ENCODE data around the gene PCDHGA5.
A peak's percentile ranks its signal among the peaks of the same experiment; 100 is the strongest.
"Not testable (repeated sequence)": the region's sequence is repeated elsewhere in the genome, so short reads cannot be mapped to it uniquely, and the experiment has no call there.

The PCDHGA5 gene

DNA sequence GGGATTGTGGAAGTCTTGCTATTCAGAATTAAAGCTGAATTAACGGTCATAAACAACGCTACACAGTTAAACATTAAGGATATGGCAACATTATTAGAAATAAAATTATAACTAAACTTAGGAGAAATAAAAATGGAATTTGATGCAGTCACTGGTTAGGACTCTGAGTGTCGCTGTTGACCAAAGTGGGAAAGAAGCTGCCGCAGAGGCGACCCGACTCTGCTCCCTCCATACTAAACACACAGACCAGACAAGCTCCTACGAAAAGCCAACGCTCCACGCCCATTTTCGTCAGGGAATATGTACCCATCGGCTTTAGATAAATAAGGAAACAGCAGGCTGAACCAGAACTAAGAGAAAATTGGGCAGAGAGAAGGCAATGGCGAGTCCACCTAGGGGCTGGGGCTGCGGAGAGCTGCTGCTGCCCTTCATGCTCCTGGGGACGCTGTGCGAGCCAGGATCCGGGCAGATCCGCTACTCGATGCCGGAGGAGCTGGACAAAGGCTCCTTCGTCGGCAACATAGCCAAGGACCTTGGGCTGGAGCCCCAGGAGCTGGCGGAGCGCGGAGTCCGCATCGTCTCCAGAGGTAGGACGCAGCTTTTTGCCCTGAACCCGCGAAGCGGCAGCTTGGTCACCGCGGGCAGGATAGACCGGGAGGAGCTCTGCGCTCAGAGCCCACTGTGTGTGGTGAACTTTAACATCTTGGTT is at the start of gene PCDHGA5:
Gene PCDHGA5, plus strand, starts transcription at position 211 of the 709 bp plus-strand sequence. Its CDS starts 169 bp downstream, at position 380.
- no peak within 1 kb of the TSS for H3K4me3 ChIP-seq (ENCODE audit: low read depth, low read length)

GRCh38 chr5:141316963-141317362 is 47.0 kb upstream of the PCDHGA5 start:
- not testable (repeated sequence) for H3K4me3 ChIP-seq (ENCODE audit: low read depth, low read length)

DNA sequence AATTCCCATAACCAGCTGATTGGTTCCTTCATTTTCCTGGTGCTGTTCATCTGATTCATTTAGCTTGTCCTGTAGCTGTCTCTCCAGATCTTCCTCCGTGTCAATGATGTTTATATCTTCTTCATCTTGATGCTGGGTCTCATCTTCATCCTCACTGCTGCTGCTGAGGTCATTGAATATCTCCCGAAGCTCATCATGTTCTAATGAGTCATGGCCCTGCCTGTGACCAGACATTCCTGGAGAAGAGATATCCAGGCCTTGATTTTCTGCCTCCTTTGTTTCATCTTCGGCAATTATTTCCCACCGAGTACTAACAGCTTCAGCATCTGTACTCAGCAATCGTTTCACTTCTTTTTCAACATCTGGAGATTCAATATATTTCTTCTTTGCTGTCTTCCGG is 44.8 kb upstream of the PCDHGA5 start:
- no peak overlapping the region for H3K4me3 ChIP-seq (ENCODE audit: low read depth, low read length)

- peak overlapping the region; percentile 95 for H3K4me3 ChIP-seq (ENCODE audit: low read depth, low read length)
Measured at GRCh38 chr5:141319699-141320098, 44.3 kb upstream of the PCDHGA5 start.

- H3K4me3 ChIP-seq (ENCODE audit: low read depth, low read length) = peak within 1 kb of the TSS; percentile 95
Measured at GRCh38 chr5:141320225-141321169, 43.5 kb upstream of the PCDHGA5 start, which contains the start of gene TAF7. Gene TAF7, minus strand, starts transcription at chr5:141320784. Its CDS starts 740 bp downstream, at chr5:141320044.

- H3K4me3 ChIP-seq (ENCODE audit: low read depth, low read length) = no peak overlapping the region
Measured at GRCh38 chr5:141322261-141322660, 41.7 kb upstream of the PCDHGA5 start.

GRCh38 chr5:141326088-141326854 is 37.7 kb upstream of the PCDHGA5 start:
- peak overlapping the region; percentile 54 for H3K4me3 ChIP-seq (ENCODE audit: low read depth, low read length)

DNA sequence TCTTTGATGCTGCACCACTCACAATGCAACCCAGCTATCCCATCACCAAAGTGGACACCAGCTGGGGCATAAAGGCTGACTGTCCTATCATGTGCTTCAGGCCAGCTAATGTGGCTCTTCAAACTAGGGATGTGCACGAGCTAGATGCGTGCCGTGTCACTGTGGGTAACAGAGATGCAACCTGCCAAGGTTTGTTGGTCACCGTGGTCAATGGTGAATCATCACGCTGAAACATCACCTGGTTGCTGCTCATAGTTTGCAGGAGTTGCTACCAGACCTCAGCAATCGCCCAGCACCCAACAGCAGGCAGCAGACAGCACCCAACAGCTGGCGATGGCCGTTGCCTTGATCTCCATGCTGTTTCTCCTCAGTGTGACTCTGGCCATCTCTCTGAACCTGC is 35.7 kb upstream of the PCDHGA5 start:
- no peak overlapping the region for H3K4me3 ChIP-seq (ENCODE audit: low read depth, low read length)

DNA sequence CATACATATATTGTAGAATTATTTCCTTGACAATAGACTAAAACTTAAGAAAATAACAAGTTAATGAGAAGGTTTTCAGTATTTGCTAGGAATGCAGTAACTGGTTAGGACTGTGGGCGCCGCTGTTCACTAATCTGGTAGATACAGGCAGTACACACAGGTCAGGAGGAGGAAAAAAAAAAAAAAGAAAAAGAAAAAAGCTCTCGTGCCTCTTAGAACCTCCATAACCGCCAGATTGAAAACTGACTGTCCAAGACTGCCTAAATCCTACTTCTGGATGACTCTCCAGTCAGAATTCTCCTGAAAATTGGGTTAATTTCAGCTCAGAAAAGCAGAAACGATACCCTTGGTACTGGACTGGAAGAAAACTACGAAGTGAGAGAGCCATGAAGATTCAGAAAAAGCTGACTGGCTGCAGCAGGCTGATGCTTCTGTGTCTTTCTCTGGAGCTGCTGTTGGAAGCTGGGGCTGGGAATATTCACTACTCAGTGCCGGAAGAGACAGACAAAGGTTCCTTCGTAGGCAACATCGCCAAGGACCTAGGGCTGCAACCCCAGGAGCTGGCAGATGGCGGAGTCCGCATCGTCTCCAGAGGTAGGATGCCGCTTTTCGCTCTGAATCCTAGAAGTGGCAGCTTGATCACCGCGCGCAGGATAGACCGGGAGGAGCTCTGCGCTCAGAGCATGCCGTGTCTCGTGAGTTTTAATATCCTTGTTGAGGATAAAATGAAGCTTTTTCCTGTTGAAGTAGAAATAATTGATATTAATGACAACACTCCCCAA is 33.5 kb upstream of the PCDHGA5 start, which contains the start of gene PCDHGA1:
Gene PCDHGA1, plus strand, starts transcription at position 216 of the 782 bp plus-strand sequence.
- no peak within 1 kb of the TSS for H3K4me3 ChIP-seq (ENCODE audit: low read depth, low read length)

DNA sequence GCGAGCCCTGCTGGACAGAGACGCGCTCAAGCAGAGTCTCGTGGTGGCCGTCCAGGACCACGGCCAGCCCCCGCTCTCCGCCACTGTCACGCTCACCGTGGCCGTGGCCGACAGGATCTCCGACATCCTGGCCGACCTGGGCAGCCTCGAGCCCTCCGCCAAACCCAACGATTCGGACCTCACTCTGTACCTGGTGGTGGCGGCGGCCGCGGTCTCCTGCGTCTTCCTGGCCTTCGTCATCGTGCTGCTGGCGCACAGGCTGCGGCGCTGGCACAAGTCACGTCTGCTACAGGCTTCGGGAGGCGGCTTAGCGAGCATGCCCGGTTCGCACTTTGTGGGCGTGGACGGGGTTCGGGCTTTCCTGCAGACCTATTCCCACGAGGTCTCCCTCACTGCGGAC is 31.4 kb upstream of the PCDHGA5 start:
- not testable (repeated sequence) for H3K4me3 ChIP-seq (ENCODE audit: low read depth, low read length)

GRCh38 chr5:141338538-141339306 is 25.2 kb upstream of the PCDHGA5 start, which contains the start of gene PCDHGA2:
Gene PCDHGA2, plus strand, starts transcription at chr5:141338760.
- H3K4me3 ChIP-seq (ENCODE audit: low read depth, low read length) = no peak within 1 kb of the TSS

DNA sequence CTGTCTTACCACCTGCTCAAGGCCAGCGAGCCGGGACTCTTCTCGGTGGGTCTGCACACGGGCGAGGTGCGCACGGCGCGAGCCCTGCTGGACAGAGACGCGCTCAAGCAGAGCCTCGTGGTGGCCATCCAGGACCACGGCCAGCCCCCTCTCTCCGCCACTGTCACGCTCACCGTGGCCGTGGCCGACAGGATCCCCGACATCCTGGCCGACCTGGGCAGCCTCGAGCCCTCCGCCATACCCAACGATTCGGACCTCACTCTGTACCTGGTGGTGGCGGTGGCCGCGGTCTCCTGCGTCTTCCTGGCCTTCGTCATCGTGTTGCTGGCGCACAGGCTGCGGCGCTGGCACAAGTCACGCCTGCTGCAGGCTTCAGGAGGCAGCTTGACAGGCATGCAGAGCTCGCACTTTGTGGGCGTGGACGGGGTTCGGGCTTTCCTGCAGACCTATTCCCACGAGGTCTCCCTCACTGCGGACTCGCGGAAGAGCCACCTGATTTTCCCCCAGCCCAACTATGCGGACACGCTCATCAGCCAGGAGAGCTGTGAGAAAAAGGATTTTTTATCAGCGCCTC is 23.1 kb upstream of the PCDHGA5 start:
- not testable (repeated sequence) for H3K4me3 ChIP-seq (ENCODE audit: low read depth, low read length)

- H3K4me3 ChIP-seq (ENCODE audit: low read depth, low read length) = no peak overlapping the region
Measured at GRCh38 chr5:141342773-141343172, 21.2 kb upstream of the PCDHGA5 start.

- peak within 1 kb of the TSS; percentile 34 for H3K4me3 ChIP-seq (ENCODE audit: low read depth, low read length)
Measured at GRCh38 chr5:141343242-141343952, 20.6 kb upstream of the PCDHGA5 start, which contains the start of gene PCDHGA3. Gene PCDHGA3, plus strand, starts transcription at chr5:141343829. Its CDS starts 205 bp downstream, at chr5:141344034.

DNA sequence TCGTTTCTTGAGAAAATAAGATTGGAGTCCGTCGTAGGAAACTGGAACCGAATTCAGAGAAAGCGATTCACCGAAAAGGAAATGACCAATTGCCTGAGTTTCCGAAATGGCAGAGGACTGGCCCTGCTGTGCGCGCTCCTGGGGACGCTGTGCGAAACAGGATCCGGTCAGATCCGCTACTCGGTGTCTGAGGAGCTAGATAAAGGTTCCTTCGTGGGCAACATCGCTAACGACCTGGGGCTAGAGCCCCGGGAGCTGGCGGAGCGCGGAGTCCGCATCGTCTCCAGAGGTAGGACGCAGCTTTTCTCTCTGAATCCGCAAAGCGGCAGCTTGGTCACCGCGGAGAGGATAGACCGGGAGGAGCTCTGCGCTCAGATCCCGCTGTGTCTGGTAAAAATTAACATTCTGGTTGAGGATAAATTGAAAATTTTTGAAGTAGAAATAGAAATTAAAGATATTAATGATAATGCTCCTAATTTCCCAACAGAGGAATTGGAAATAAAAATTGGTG is 20.0 kb upstream of the PCDHGA5 start:
- H3K4me3 ChIP-seq (ENCODE audit: low read depth, low read length) = peak overlapping the region; percentile 34

DNA sequence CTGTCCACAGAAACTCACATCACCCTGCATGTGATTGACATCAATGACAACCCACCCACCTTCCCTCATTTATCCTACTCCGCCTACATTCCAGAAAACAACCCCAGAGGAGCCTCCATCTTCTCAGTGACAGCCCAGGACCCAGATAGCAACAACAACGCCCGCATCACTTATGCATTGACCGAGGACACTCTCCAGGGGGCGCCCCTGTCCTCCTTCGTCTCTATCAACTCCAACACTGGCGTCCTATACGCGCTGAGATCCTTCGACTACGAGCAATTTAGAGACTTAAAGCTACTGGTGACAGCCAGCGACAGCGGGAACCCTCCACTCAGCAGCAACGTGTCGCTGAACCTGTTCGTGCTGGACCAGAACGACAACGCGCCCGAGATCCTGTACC is 18.6 kb upstream of the PCDHGA5 start:
- no peak overlapping the region for H3K4me3 ChIP-seq (ENCODE audit: low read depth, low read length)

DNA sequence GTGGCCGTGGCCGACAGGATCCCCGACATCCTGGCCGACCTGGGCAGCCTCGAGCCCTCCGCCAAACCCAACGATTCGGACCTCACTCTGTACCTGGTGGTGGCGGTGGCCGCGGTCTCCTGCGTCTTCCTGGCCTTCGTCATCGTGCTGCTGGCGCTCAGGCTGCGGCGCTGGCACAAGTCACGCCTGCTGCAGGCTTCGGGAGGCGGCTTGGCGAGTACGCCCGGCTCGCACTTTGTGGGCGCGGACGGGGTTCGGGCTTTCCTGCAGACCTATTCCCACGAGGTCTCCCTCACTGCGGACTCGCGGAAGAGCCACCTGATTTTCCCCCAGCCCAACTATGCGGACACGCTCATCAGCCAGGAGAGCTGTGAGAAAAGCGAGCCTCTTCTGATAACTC is 17.9 kb upstream of the PCDHGA5 start:
- not testable (repeated sequence) for H3K4me3 ChIP-seq (ENCODE audit: low read depth, low read length)
